Measurements from ENCODE around the gene PANX2. TPM values are rescaled to one million over a fixed set of nuclear protein-coding genes. Genes with fewer than 3 reads are reported as not detected.

Gene PANX2
- total RNA-seq, 4 donors from 2014 or later: 0.40 to 0.83 TPM; not detected in 2

DNA sequence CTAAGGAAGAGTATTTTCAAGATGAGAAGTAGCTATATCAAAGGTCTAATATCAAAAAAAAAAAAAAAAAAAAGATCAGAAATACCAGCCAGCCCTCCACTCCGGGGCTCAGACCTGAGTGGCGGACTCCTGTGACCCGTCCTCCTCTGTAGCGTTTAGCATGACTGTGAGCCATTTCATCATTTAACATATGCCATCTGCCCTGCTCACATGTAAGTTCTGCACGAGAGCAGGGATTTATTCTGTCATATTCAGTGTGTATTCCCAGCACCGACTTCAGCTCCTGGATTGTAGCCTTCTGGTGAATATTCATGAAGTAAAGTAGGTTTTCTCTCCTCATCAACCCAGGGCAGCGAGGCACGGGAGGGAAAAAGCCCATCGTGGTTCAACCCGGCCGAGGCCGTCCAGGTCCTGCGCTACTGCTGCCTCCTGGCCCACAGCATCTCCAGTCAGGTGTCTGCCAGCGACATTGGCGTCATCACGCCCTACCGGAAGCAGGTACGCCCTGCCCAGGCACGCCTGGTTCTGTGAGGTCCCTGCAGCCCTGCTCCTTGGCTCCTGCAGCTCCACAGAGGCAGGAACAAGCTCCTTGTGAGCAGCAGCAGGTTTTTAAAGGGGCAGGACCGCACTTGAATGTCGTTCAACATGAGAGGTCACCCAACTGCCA, 12.7 kb upstream of the PANX2 start:
- no peaks in the 10 kb centered on the region for H3K9me3 ChIP-seq
- ATAC-seq (no peak), DNase-seq (no peak)
- no peak overlapping the region for H3K27ac ChIP-seq
- no peak overlapping the region for H3K4me3 ChIP-seq
- TF ChIP-seq, protein P1, sequence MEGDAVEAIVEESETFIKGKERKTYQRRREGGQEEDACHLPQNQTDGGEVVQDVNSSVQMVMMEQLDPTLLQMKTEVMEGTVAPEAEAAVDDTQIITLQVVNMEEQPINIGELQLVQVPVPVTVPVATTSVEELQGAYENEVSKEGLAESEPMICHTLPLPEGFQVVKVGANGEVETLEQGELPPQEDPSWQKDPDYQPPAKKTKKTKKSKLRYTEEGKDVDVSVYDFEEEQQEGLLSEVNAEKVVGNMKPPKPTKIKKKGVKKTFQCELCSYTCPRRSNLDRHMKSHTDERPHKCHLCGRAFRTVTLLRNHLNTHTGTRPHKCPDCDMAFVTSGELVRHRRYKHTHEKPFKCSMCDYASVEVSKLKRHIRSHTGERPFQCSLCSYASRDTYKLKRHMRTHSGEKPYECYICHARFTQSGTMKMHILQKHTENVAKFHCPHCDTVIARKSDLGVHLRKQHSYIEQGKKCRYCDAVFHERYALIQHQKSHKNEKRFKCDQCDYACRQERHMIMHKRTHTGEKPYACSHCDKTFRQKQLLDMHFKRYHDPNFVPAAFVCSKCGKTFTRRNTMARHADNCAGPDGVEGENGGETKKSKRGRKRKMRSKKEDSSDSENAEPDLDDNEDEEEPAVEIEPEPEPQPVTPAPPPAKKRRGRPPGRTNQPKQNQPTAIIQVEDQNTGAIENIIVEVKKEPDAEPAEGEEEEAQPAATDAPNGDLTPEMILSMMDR (IDR thresholded peaks at IDR 0.05 in 4 of 5, conservative IDR thresholded peaks at IDR 0.05 in 1 of 5): no peak
- TF ChIP-seq POLR2A (IDR thresholded peaks at IDR 0.05): no peak
- no peaks in the 10 kb centered on the region for H3K36me3 ChIP-seq
- in situ Hi-C loops (cut with MboI; ENCODE audit: low sequenced_read_pairs in 4 of 4): no loop called here
- intact Hi-C loops (cut with DNase I; ENCODE audit: low total_unique reads): no loop called here
- no peaks in the 10 kb centered on the region for H3K4me1 ChIP-seq
- peaks cover 2 to 14% (median 6%) of the 10 kb centered on the region in 3 donors for H3K27me3 ChIP-seq

DNA sequence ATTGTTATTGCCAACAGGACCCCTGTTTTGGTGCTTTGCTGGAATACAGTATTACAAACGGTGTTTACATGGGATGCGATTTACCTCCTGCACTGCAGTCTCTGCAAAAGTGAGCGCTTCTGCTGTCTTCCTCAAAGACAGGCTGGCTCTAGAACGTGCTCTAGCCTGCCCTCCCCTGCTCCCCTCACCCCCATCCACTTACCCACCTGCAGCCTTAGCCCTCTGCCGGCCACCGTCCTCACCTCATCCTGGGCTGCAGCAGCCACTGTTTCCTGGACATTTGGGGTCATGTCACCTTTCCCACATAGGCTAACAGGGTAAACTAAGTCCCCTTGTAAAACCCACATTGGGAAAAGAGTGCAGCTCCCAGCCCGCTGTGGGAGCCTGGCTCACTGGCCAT, 9.6 kb upstream of the PANX2 start:
- in situ Hi-C loops (cut with MboI; ENCODE audit: low sequenced_read_pairs in 4 of 4): no loop called here
- Histone ChIP-seq H3K4me1 (no peaks in the 10 kb centered on the region), H3K9me3 (no peaks in the 10 kb centered on the region), H3K27me3 (peaks cover 2 to 14% (median 6%) of the 10 kb centered on the region in 3 donors), H3K27ac (no peak overlapping the region), H3K4me3 (no peak overlapping the region), H3K36me3 (no peaks in the 10 kb centered on the region)
- ATAC-seq (no peak), DNase-seq (no peak)
- TF ChIP-seq, protein P1 (IDR thresholded peaks at IDR 0.05 in 4 of 5, conservative IDR thresholded peaks at IDR 0.05 in 1 of 5): no peak
- no peak for TF ChIP-seq POLR2A (IDR thresholded peaks at IDR 0.05)
- intact Hi-C loops (cut with DNase I; ENCODE audit: low total_unique reads): no loop called here

DNA sequence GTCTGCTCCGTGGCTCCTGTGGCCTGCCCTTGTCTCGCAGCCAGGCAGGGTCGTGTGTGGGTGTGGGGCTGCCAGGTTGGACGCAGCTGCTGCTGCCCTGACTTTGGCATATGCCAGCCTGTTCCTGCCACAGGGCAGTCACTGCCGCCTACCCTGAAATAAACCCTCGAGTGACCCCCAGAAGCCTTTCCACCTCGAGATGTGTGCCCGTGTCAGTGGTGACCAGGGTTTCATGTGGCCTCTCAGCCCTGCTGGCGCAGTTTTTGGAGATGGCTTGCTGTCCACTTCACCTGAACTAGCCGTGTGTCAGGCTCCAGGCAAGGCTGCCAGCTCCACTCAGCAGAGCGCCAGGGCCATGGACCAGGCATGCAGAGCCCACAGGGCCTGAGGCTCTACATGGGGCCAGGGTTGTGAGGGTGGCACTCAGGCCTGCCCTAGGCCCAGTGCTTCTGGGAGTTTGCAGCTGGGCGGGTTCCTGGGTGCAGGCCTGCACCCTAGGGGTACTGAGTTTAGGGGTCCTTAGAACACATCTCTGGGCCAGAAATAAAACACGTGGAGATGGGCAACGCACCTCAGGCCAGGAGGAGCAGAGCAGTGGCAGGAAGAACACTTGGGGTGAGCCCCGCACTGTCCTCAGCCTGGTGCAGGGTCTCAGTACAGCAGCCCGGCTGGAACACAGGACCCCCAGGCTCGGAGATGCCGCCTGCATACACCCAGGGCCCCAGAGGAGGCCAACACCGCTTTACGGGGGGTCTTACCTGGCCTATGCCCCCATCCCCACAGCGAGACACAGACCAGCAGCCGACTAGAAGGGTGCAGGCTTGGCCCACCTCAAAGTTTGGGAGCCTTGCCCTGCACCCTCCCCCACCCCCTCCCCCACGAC, 8.8 kb upstream of the PANX2 start:
- Histone ChIP-seq H3K4me1 (no peaks in the 10 kb centered on the region), H3K36me3 (no peaks in the 10 kb centered on the region), H3K4me3 (no peak overlapping the region), H3K27me3 (peaks cover 2 to 14% (median 6%) of the 10 kb centered on the region in 3 donors), H3K9me3 (no peaks in the 10 kb centered on the region), H3K27ac (no peak overlapping the region)
- in situ Hi-C loops (cut with MboI; ENCODE audit: low sequenced_read_pairs in 4 of 4) (no loop called here), intact Hi-C loops (cut with DNase I; ENCODE audit: low total_unique reads) (no loop called here)
- TF ChIP-seq POLR2A (IDR thresholded peaks at IDR 0.05): no peak
- TF ChIP-seq, protein P1 (IDR thresholded peaks at IDR 0.05 in 4 of 5, conservative IDR thresholded peaks at IDR 0.05 in 1 of 5): no peak
- no peak for DNase-seq
- no peak for ATAC-seq

DNA sequence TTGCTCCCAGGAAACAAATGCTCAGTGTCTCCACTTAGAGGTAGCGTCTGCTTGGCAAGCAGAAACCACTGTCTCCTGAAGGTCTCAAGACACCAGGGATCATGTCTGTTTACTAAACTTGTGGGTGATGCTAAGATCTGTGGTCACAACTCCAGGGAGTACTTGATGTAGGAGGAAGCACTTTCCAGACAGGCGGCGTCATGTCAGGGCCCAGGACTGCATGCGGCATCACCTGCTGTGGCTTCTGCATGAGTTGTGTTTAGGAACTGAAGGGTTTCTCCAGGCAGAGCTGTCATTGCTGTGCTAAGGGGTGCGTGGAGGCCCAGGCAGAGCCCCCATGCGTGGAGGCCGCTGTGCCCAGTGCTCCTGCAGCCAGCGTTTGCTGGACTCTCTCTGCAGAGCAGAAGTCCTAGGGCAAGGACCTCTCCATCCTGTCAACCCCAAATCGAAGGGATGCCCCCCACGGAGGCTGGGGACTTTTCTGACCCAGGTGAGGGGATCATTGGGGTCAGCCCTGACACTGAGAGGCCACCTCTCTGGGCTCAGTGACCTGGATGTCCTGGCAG, 8.1 kb upstream of the PANX2 start:
- intact Hi-C loops (cut with DNase I; ENCODE audit: low total_unique reads): no loop called here
- Histone ChIP-seq H3K9me3 (no peaks in the 10 kb centered on the region), H3K4me3 (no peak overlapping the region), H3K27me3 (peaks cover 2 to 14% (median 6%) of the 10 kb centered on the region in 3 donors), H3K36me3 (no peaks in the 10 kb centered on the region), H3K27ac (no peak overlapping the region), H3K4me1 (no peaks in the 10 kb centered on the region)
- no peak for ATAC-seq
- in situ Hi-C loops (cut with MboI; ENCODE audit: low sequenced_read_pairs in 4 of 4): no loop called here
- TF ChIP-seq, protein P1 (IDR thresholded peaks at IDR 0.05 in 4 of 5, conservative IDR thresholded peaks at IDR 0.05 in 1 of 5): no peak
- no peak for TF ChIP-seq POLR2A (IDR thresholded peaks at IDR 0.05)
- DNase-seq: no peak

All from gastrocnemius medialis (tissue), 4 donors.